Endothelial cell of umbilical vein (primary cell): ENCODE measurements around the gene EYS. TPM values are rescaled to one million over a fixed set of nuclear protein-coding genes. Genes with fewer than 3 reads are reported as not detected.

Experiments
- BruUV-seq: library from RNA; stranded (reverse); fragments of 400-500 nt; replicated peaks from 2 replicates; lab custom pipeline; 2021; lab: Mats Ljungman, UMichigan
- CTCF ChIA-PET: fragments of 300-600, 350-600 bp; sonication (Branson Sonifier 250); formaldehyde crosslinking; loops from one replicate; lab custom pipeline; 2021; ENCODE audit warnings: antibody characterized with exemption, inconsistent platforms; lab: Charles Lee
- POLR2A ChIA-PET: fragments of 300-600, 350-600 bp; sonication (Branson Sonifier 250); formaldehyde crosslinking; loops from one replicate; lab custom pipeline; 2021; ENCODE audit warnings: antibody characterized with exemption, inconsistent platforms; lab: Charles Lee
- DNase-seq: peaks from one replicate; pipeline ENCODE4 v3.0.0-alpha.2; 2011; ENCODE audit warnings: low read depth, low spot score
- FAIRE-seq: peaks from 2 replicates; lab custom pipeline; 2011; peaks lifted over from hg19 to GRCh38; lab: Jason Lieb, UNC
- H2AFZ ChIP-seq: 2 replicates; pipeline ENCODE4 v1.6.0; 2012; ENCODE audit warnings: low read depth, low read length, control low read depth, inconsistent platforms
- H3K27ac ChIP-seq: 2 replicates; pipeline ENCODE4 v1.5.1; 2011; ENCODE audit warnings: low read depth, mild to moderate bottlenecking, control low read depth, low read length, moderate library complexity; ENCODE audit not compliant: insufficient read depth
- H3K27me3 ChIP-seq, 2 experiments: 2 replicates each; pipeline versions ENCODE4 v1.6.0 to v1.6.1; 2011; ENCODE audit warnings: low read length in 2 of 2, mixed read lengths in 1 of 2; ENCODE audit not compliant: control insufficient read depth in 2 of 2, insufficient read depth in 2 of 2
- H3K36me3 ChIP-seq, 2 experiments: 2 replicates in 1 of 2; 3 replicates in 1 of 2; pipeline ENCODE4 v1.5.1; 2011; ENCODE audit warnings: low read length in 2 of 2, mild to moderate bottlenecking in 1 of 2, moderate library complexity in 1 of 2; ENCODE audit not compliant: control insufficient read depth in 2 of 2, insufficient read depth in 2 of 2; ENCODE audit errors: extremely low read depth in 1 of 2
- H3K4me1 ChIP-seq: 3 replicates; pipeline ENCODE4 v1.5.1; 2011; ENCODE audit warnings: mild to moderate bottlenecking, low read length; ENCODE audit not compliant: control insufficient read depth, insufficient read depth; ENCODE audit errors: extremely low read depth
- H3K4me2 ChIP-seq: 2 replicates; pipeline ENCODE4 v1.6.1; 2011; ENCODE audit warnings: low read length, control low read depth, mixed read lengths; ENCODE audit not compliant: insufficient read depth
- H3K4me3 ChIP-seq, 3 experiments: fragments of 200-600 bp in 1 of 3; sonication (generic), shearing (Covaris generic) in 1 of 3; replicated peaks in 1 of 3; 2 replicates each; pipeline ENCODE4 v1.5.1; 2011 to 2016; ENCODE audit warnings: control low read depth in 3 of 3, low read length in 3 of 3, mild to moderate bottlenecking in 2 of 3, inconsistent platforms in 1 of 3, low read depth in 1 of 3, moderate library complexity in 1 of 3; ENCODE audit not compliant: insufficient read depth in 1 of 3
- H3K79me2 ChIP-seq: 2 replicates; pipeline ENCODE4 v1.6.0; 2012; ENCODE audit warnings: low read length, inconsistent platforms; ENCODE audit not compliant: control insufficient read depth, insufficient read depth
- H3K9ac ChIP-seq: replicated peaks from 2 replicates; pipeline ENCODE3; 2011; ENCODE audit warnings: low read length, control low read depth; ENCODE audit not compliant: insufficient read depth; ENCODE audit errors: extremely low read depth
- H3K9me1 ChIP-seq: replicated peaks from 3 replicates; pipeline ENCODE4 v1.6.0; 2011; ENCODE audit warnings: mild to moderate bottlenecking, low read length; ENCODE audit not compliant: control insufficient read depth, insufficient read depth; ENCODE audit errors: extremely low read depth
- H3K9me3 ChIP-seq: replicated peaks from 2 replicates; pipeline ENCODE4 v1.5.1; 2012; ENCODE audit warnings: low read length, inconsistent platforms; ENCODE audit not compliant: control insufficient read depth, insufficient read depth
- H4K20me1 ChIP-seq: replicated peaks from 2 replicates; pipeline ENCODE3; 2011; ENCODE audit warnings: mild to moderate bottlenecking, low read length; ENCODE audit not compliant: control insufficient read depth, insufficient read depth; ENCODE audit errors: extremely low read depth
- EZH2 ChIP-seq: IDR thresholded peaks from 2 replicates; pipeline ENCODE4 v1.6.1; 2012; ENCODE audit warnings: borderline replicate concordance, low read depth, mild to moderate bottlenecking, moderate library complexity, low read length, inconsistent platforms; ENCODE audit not compliant: severe bottlenecking
- FOS ChIP-seq: IDR thresholded peaks from 2 replicates; pipeline ENCODE4 v1.6.1; 2011; ENCODE audit warnings: mild to moderate bottlenecking, low read length, moderate library complexity, borderline replicate concordance; ENCODE audit not compliant: insufficient read depth
- GATA2 ChIP-seq: IDR thresholded peaks from 2 replicates; pipeline ENCODE4 v1.7.0; 2011; ENCODE audit warnings: low read depth, mild to moderate bottlenecking, moderate library complexity, mixed read lengths, low read length; ENCODE audit not compliant: insufficient read length, insufficient read depth
- JUN ChIP-seq: IDR thresholded peaks from 2 replicates; pipeline ENCODE4 v1.6.1; 2011; ENCODE audit warnings: borderline replicate concordance, low read depth; ENCODE audit not compliant: insufficient read length, insufficient read depth
- MYC ChIP-seq: IDR thresholded peaks from one replicate; pipeline ENCODE4 v1.6.1; 2011; ENCODE audit warnings: mild to moderate bottlenecking, low read depth, low read length
- POLR2A ChIP-seq: IDR thresholded peaks from 2 replicates; pipeline ENCODE4 v1.6.1; 2012; ENCODE audit warnings: low read depth, mild to moderate bottlenecking, control low read depth, low read length
- POLR2AphosphoS5 ChIP-seq: IDR thresholded peaks from 2 replicates; pipeline ENCODE4 v1.6.1; 2012; ENCODE audit warnings: low read depth, mild to moderate bottlenecking, control low read depth, low read length, moderate library complexity; ENCODE audit not compliant: insufficient read depth
- dilution Hi-C: fragments of 300-500 bp; cut with MboI; formaldehyde crosslinking; loops from one replicate; pipeline ENCODE4 v1.15.0; 2019; ENCODE audit warnings: low sequenced_read_pairs; ENCODE audit not compliant: extremely low pct_ligation_motif_present
- intact Hi-C: fragments of 100-400 bp; cut with micrococcal nuclease; formaldehyde crosslinking; loops from one replicate; pipeline ENCODE4 v1.10.0; 2022
- polyA plus RNA-seq, 4 experiments: library from polyadenylated mRNA; depleted of rRNA in 3 of 4; stranded (reverse) in 3 of 4; unstranded in 1 of 4; fragments of >200 nt; gene quantifications; 2 replicates each; pipeline versions ENCODE4 v1.2.1 to v1.2.3, GENCODE V29; 2011 to 2012; ENCODE audit warnings: missing spikeins in 1 of 4
- total RNA-seq: library from RNA; stranded (reverse); gene quantifications from 2 replicates; pipeline ENCODE4 v1.2.3, GENCODE V29; 2021
- TF ChIP-seq, protein P1 (sequence below): IDR thresholded peaks from 2 replicates; pipeline ENCODE4 v1.6.1; 2011; ENCODE audit not compliant: insufficient read depth, insufficient read length
- TF ChIP-seq, protein P2 (sequence below), 2 donors: IDR thresholded peaks; 1 replicate in 1 of 2; 2 replicates in 1 of 2; pipeline ENCODE4 v1.5.1; 2011; ENCODE audit warnings: low read length in 2 of 2, mild to moderate bottlenecking in 2 of 2, moderate library complexity in 2 of 2, control low read depth in 1 of 2, inconsistent platforms in 1 of 2, low read depth in 1 of 2; ENCODE audit not compliant: insufficient read depth in 1 of 2; ENCODE audit errors: extremely low read depth in 1 of 2

EYS gene
- total and polyA plus RNA-seq, 2 donors (not counting 3 experiments of a cell fraction or from before 2014, with no cell fraction given), result 0.01 to 0.27 TPM

DNA sequence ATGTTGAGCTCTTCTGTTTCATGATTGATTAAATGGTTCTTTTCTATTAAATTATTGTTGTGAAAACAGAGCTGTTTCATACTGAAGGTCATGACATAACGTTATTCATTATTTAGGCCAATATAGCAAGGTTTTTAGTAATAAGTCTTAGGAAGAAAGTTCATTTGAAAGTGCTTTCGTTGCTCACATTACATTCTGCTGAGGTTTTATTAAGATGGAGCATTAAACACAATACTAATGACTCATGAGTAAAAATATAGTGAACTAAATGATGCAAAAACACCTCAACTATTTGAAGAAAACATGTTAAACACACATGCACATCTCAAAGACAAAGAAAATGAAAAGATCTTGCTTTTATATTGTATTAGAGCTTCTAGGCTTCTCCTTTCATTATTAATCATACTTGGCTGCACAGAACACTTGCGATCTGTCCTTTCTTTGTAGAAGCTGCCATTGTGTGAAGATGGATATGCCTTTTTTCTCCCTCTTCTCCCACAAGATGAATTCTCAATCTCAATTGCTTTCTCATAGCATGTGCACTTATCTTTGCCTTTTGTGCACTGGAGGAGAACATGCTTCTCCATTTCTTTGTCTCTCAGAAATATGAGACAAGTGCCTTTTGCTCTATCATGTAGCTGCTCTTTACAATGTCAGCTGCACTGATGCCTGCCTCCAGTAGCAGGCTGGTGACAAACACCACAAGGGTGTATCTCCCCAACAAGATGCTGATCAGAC is 1759.1 kb downstream of the EYS start:
- DNase-seq, result no peak
- Histone ChIP-seq H3K9me3 (no peaks in the 10 kb centered on the region), H3K9ac (no peak overlapping the region), H3K79me2 (no peaks in the 10 kb centered on the region), H3K27me3 (no peaks in the 10 kb centered on the region), H3K4me3 (no peak overlapping the region), H4K20me1 (no peaks in the 10 kb centered on the region), H3K4me1 (no peaks in the 10 kb centered on the region), H3K27ac (no peak overlapping the region), H2AFZ (no peak overlapping the region), H3K9me1 (no peaks in the 10 kb centered on the region), H3K4me2 (no peak overlapping the region), H3K36me3 (no peaks in the 10 kb centered on the region)
- intact Hi-C loops (no loop called here), dilution Hi-C loops (no loop called here)
- CTCF ChIA-PET, result no interaction called here
- no TSS peak for BruUV-seq
- POLR2A ChIA-PET, result no interaction called here
- TF ChIP-seq MYC, result no peak
- no peak for TF ChIP-seq FOS
- TF ChIP-seq, protein P1, sequence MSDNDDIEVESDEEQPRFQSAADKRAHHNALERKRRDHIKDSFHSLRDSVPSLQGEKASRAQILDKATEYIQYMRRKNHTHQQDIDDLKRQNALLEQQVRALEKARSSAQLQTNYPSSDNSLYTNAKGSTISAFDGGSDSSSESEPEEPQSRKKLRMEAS, result no peak
- TF ChIP-seq, protein P2, sequence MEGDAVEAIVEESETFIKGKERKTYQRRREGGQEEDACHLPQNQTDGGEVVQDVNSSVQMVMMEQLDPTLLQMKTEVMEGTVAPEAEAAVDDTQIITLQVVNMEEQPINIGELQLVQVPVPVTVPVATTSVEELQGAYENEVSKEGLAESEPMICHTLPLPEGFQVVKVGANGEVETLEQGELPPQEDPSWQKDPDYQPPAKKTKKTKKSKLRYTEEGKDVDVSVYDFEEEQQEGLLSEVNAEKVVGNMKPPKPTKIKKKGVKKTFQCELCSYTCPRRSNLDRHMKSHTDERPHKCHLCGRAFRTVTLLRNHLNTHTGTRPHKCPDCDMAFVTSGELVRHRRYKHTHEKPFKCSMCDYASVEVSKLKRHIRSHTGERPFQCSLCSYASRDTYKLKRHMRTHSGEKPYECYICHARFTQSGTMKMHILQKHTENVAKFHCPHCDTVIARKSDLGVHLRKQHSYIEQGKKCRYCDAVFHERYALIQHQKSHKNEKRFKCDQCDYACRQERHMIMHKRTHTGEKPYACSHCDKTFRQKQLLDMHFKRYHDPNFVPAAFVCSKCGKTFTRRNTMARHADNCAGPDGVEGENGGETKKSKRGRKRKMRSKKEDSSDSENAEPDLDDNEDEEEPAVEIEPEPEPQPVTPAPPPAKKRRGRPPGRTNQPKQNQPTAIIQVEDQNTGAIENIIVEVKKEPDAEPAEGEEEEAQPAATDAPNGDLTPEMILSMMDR (IDR thresholded peaks at IDR 0.05; ENCODE audit: extremely low read depth in 1 of 2, insufficient read depth in 1 of 2, low read depth in 1 of 2, low read length in 2 of 2), result no peak
- no peak for TF ChIP-seq EZH2
- no peak for TF ChIP-seq POLR2A
- no peak for TF ChIP-seq JUN
- TF ChIP-seq GATA2, result no peak
- no peak for TF ChIP-seq POLR2AphosphoS5
- FAIRE-seq, result no peak
